NOMO-1 treated with DMSO at 0.1 percent for 48 hours (cell line): ENCODE results near the gene CYBA.

ENCODE experiments used
- DNase-seq: peaks from one replicate; lab custom pipeline; 2025; ENCODE audit not compliant: unreplicated experiment; lab: John Stamatoyannopoulos, UW

The CYBA gene

GRCh38 chr16:88650749-88651275, at the start of gene CYBA:
Gene CYBA, minus strand, starts transcription at chr16:88651053. Its CDS starts 40 bp downstream, at chr16:88651013.
- DNase-seq, result peak; percentile 83

DNA sequence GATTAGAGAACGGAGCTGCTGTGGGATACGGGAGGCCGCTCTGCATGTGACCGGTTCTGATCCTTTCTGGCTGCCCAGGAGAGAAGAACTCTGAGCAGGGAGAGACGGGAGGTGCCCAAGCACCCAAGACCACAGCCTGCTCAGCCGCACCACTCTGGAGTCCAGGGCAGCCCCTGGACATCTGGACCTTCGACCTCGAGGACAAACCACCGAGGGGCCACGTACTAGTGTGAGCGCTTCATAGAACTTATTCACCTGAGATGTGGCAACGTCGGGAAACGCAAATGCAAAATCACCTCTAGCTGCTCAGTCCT, 49.4 kb upstream of the CYBA start:
- DNase-seq, result no peak

DNA sequence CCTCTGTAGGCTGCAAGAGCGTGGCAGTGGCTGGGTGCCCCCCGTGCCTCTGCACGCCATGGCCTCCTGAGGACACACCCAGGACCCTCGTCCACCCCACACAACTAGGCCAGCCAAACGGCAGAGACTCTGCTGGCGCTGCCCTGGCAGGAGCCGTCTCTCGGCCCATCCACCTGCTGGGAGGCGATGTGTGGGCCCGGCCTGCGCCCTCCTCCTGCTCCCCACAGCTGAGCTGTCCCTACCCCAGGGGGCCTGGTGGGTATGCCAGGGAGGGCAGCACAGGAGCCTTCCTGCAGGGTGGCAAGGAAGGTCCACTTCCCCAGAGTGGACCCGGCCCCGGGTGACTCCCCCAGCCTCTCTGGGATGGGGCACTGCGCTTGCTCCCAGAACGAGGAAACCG, 48.3 kb upstream of the CYBA start:
- DNase-seq, result no peak

DNA sequence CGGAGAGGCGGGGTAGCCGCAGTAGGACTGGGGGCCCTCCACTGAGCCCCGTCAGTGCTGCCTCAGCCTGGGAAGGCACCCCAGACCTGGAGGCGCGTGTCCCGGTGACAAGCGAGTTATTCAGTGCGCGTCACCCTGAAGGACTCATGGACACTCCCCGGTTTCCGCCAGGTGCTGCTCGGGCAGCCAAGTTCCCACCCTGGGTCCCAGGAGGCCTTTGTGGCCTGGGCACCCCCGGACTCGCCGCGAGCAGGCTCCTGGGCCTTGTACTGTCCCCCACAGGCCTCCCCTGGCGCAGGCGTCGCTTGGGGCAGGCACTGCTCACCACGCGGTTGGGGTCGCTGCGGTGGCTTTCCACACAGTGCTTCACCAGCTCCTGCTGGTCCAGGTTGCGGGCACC, 47.8 kb upstream of the CYBA start:
- DNase-seq, result no peak

DNA sequence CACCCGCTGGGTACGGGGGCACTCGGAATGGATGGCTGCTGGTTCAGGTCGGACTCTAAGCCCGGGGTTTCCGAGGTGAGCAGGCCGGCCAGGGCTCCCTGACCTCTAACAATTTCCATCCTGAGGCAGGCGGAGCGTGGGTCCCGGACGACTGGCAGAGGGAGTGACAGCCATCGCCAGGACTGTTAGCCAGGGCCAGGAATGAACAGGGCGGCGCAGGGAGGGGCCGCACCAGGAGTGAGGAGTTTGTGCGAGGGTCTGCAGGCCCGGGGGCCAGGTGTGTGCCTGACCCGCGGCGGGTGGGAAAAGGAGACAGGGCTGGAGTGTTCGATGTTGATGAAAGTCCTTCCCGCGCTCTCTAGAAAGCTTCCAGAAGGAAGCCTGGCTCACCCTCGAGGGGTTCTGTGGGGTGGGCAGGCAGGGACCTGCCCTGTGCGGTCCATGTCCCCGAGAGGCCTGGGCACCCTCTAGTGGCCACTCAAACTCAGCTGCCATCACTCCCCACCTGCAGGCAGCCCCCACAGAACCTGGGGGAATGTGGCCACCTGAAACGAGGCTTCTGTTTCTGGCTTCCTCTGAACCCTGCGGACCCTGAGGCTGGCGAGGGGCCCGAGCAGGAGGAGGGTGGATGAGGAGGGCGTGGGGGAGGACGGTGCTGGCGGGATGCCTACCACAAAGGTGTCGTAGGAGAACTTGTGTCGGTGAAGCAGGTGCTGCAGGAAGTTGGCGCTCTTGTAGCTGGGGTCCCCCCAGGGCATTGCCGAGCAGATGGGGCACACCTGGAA, 47.2 kb upstream of the CYBA start:
- DNase-seq, result no peak

DNA sequence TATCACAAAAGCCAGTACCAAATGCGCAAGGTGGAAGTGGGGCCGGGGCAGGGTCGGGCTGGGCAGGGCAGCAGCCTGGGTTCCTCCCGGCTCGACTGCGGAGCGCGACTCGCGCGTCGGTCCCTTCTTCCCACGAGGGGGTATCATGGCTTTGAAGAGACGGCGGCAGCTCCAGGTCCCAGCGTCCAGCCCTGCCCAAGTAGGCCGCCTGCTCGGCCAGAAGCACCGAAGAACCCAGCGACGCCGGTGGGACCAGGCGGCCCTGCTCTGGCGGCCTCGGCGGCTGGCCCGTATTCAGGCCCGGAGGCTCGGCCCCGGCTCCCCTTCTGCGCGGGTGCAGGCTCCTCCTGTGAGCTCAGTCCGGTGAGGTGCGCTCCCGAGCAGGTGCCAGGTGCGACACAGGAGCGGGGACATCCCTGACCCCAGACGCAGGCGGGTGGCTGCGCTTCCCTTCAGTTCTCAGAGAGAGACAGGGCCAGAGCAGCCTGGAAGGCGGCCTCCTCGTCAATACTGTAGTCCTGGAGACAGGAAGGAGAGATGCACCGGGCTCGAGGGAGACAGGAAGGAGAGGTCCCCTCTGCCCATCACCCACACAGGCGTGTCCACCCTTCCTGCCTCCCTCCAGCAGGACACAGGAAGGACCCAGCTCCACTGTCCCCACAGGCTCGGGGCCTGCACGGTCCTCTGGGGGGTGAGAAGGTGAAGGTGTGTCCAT, 46.4 kb upstream of the CYBA start:
- DNase-seq, result no peak

GRCh38 chr16:88696441-88696840, 45.6 kb upstream of the CYBA start:
- no peak for DNase-seq

- no peak for DNase-seq
Observed at GRCh38 chr16:88695753-88696152, 44.9 kb upstream of the CYBA start.

GRCh38 chr16:88695218-88695617, 44.4 kb upstream of the CYBA start:
- DNase-seq, result no peak

DNA sequence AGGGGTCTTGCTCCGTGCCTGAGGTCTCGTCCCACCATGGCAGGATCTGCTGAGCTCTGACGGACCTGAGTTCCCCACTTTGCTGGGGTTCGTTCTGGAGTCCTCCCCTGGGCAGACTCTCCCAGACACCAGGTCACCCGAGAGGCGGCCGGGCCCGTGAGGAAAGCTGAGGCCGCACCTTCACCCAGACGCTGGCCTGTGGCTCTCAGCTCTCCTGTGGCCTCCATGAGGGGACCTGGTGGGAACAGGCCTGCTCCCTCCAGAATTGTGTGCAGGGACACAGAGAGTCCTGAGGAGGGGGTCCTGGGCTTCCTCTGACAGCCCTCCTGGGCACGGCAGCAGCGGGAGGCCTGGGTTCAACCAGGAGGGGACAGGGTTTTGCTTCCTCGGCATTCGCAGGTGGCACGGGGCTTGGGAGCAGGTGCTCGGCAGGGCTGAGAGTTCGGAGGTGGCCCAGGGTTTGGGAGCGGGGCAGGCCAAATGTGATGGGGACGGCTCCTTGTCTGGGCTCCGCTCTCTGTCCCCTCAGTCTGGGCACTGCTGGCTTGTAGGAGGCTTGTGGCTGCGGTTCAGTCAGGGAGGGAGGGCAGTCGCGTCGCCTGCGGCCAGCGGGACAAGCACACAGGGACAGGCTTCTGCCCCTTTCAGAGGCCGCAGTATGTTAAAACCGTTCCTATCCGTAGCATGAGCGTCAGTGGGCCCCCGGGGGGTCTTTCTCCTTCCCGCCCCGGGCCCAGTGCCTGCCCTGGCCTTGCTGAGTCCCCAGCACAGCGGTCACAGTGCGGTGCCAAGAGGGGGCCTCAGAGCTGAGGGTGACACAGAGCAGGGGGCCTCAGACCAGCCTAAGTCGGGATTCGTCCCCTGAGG, 43.6 kb upstream of the CYBA start:
- no peak for DNase-seq

- no peak for DNase-seq
Observed at GRCh38 chr16:88693420-88694177, 42.7 kb upstream of the CYBA start.

GRCh38 chr16:88692861-88693260, 42.0 kb upstream of the CYBA start:
- DNase-seq, result no peak

GRCh38 chr16:88691924-88692560, 41.2 kb upstream of the CYBA start:
- DNase-seq, result peak; percentile 80

DNA sequence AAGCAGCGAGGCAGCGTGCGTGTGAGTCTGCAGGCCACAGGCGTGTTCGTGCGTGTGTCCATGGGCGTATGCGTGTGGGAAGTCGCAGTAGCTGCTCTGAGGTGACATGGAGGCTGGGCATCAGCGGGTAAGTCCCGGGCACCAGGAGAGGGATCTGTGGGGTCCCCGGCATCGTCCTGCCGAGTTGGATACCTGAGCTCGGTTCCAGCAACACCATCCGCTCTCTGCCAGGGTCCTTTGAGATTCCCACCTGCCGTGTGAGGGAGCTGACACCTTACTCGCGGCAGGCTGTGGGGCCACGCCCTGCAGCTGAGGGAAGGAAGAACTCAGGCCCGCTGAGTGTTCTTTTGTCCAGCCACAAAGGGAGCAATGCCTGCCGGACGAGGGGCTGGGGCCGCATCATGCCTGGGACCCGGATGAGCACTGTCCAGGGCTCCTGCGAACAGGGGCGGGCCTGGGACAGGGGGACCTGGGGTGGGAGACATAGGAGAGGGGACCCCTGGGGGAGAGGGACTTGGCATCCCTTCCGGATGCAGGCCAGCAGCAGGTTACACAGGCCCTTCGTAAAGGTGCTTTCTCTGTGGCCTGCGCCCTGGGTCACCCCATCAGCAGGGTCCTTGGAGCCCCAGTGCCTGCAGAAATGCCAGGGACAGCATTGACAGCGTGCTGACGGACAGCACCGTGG, 40.4 kb upstream of the CYBA start:
- no peak for DNase-seq

DNA sequence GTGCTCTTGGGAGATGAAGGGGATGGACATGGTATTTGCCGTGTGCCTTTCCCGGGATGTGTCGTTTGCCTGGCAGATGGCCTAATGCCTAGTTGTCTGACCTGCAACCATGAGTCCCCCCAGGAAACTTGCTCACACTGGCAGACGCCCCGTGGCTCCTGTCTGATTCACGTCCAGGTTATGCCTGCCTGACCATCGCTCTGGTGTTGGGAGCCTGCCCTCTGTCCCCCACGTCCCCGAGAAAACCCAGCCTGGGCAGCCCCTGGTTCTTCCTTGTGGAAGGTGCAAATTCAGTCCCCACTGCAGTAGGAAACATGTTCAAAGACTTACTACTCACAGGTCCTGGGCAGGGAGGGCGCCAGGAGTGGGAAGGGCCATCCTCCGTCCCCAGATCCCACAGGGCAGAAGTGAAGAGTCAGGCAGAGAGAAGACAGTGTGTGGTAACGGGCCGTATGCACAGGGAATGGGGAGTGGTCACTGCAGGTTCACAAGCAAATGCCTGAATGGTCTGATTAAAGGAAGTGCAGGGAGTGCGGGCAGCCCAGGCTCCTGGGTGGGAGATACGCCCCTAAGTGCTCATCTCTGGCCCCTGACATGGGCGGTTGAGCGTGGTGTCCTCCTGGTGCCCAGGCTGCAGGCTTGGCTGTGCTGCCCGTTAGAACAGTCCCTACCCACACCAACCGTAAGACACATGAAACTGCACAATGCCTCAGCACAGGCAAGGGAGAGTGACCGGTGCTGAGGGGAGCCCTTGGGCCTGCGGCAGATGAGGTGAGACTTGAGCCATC, 39.7 kb upstream of the CYBA start:
- DNase-seq, result no peak

DNA sequence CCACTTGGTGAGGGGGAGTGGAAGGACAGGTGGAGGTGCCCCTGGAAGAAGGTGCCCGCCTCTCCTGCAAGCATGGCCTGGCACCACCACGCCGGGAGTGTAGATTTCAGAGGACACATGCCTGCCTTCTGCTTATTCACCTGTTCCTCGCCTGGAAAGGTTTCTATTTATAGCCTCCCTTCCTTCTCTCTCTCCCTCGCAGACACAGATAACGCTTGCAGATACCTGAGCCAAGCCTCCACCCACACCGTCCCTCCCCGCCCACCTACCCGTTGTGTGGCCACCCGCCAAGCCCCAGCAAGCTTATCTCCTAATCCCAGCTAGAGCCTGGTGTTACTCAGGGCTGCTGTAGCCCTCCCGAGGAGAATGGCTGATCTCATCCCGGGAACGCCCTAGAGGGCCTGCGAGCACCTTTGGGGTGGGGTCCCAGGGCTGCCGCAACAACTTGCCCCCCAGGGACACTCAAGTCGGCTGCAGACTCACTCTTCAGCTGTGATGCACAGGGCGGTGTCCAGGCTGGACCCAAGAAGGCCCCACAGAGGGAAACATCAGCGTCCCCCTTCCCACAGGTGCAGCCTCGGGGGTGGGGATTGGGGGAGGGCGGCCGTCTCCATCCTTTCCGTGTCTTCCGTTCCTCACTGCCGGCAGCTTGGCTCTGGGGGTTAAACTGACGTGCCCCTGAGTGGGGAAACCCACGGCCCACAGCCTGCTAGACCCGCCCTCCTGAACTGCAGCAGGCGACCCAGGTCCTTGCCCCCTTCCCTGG, 37.3 kb upstream of the CYBA start:
- DNase-seq, result no peak

DNA sequence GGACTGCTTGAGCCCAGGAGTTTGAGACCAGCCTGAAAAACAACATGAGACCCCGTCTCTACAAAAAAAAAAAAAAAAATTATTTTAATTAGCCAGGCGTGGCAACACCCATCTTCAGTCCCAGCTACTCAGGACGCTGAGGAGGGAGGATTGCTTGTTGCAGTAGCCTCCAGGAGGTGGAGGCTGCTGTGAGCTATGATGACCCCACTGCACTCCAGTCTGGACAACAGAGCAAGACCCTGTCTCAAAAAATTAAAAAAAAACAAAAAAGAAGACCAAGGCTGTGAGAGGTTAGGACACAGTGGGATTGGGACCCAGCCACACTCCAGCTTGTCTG, 36.8 kb upstream of the CYBA start:
- no peak for DNase-seq

- DNase-seq, result no peak
Observed at GRCh38 chr16:88687254-88687576, 36.4 kb upstream of the CYBA start.
